Stimulated activated CD8-positive, alpha-beta memory T cell treated with anti-CD3 and anti-CD28 coated beads, Interleukin-4, amount 100 ng/mL, for 24 hours (primary cell): ENCODE data around the gene DVL1.

Source experiments
- DNase-seq: peaks from one replicate; pipeline ENCODE4 v3.0.0-alpha.2; 2020; ENCODE audit warnings: low read depth

Gene DVL1

DNA sequence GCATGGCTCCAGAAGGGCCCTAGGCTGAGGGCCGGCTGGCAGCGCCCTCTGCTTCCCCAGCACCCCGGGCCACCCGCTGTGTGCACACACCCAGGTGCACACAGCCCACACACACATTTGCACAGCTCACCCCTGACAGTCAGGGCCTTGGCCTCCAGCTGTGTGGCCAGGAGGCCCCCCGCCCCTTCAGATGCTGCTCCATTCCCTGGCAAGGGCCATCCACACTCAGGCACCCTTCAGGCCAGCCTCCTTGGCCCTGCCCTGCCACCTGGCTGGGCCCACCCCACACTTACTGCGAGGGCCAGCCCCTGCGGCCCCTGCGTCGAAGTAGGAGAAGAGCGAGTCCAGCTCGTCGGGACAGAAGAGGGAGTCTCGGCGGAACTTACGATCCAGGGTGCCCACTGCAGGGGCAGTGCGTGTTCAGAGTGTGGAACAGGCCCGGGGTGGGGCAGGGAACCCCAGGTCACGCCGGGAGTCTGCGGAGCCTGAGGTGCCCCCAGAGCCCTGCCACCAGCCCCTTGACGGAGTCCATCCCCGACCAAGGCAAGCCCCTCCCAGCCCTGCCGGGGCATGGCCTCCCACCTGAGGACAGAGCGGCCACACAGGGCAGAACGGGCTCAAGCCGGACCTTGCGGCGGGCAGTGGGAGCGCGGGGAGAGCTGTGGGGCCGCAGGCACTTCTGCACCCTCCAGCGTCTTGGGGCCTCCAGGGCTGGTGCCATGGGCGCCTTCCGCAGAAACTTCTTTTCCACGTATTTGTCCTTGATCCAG, 53.9 kb downstream of the DVL1 start:
- no peak for DNase-seq

DNA sequence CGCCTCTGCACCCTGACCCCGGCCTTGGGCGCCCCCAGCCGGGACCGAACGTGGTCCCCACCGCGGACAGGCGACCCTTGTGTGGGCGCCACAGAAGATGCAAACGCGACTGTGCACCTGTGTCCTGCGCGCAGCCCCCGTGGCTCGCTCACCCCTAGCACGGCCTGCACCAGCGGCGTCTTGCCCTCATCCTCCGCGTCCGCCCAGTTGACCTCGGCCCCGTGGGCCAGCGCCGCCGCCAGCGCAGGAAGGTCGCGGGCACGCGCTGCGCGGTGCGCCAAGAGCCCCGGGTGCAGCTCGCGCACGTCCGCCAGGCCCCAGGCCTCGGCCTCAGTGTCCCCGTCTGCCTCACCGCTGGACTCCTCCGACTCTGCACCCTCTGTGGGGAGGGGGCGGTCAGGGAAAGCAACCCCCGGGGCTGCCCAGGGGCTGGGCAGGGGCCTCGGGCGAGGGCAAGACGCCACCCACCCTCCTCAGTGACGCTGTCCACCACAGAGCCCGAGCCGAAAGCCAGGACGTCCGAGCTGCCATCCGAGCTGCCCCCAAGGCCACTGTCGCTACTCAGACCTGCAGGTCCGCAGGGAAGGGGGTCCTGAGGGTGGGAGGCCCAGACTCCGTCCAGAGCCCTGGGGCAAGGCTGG, 54.8 kb downstream of the DVL1 start:
- no peak for DNase-seq

GRCh38 chr1:1293263-1294249, 55.7 kb downstream of the DVL1 start:
- no peak for DNase-seq

DNA sequence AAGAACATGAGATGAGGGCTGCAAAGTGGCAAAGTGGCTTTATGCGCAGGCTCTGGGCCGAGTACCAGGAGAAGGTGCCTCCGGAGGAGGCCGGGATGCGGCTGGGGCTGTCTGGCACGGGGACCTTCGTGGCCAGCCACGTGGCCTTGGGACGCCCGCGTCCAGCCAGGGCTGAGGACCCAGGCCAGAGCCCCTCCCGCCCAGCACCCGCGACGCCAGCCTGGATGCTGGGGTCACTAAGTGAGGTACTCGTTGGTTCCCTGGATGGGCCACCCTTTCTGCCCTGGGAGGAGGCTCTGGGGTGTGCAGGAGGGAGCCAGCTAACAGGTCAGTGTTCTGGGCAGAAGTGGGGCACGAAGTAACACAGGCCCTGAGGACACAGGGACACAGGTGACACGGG, 56.4 kb downstream of the DVL1 start:
- DNase-seq: no peak

GRCh38 chr1:1292442-1292779, 56.8 kb downstream of the DVL1 start:
- DNase-seq: no peak

DNA sequence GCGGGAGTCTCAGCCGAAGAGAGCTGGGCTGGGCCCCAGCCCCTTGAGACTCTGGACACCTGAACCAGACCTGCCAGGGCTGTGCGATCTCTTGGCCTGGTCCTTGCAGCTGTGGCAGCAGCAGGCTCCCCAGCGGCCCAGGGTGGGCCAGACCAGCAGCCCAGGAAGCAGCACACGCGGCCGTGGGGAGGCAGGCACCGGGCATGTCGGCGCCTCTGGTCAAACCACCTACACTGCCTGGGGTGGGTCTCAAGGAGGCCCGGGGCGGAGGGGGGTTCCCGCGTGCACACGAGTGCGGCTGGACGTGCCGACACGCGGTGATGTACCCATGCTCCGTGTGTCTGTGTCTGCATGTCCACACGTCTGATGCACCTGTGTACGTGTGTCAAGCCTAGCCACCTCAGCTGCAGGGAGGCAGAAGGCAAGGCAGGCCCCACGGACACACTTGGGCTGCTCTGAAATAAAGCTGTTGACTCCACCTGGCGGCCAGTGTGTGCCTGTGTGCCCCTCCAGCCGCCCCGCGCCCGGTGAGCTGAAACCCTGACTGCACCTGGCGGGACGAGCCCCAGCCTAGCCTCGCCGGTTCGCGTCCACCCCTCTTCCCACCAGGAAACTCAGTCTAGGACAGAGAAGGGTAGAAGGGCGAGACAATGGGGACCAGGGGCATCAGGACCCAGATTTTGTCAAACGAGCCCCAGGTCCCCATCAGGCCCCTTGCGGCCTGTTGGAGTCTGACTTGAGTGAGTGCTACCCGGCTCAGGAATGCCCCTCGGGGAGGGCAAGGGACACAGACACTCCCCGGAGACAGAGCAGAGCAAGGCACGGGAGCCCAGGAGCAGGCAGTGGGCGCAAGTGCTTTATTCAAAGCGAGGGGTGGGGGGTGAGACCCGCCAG, 57.4 kb downstream of the DVL1 start:
- DNase-seq: peak; percentile 42

GRCh38 chr1:1291023-1291528, 58.1 kb downstream of the DVL1 start:
- DNase-seq: no peak

GRCh38 chr1:1290238-1290731, 58.9 kb downstream of the DVL1 start:
- no peak for DNase-seq

GRCh38 chr1:1287288-1288110, 61.7 kb downstream of the DVL1 start:
- DNase-seq: no peak

DNA sequence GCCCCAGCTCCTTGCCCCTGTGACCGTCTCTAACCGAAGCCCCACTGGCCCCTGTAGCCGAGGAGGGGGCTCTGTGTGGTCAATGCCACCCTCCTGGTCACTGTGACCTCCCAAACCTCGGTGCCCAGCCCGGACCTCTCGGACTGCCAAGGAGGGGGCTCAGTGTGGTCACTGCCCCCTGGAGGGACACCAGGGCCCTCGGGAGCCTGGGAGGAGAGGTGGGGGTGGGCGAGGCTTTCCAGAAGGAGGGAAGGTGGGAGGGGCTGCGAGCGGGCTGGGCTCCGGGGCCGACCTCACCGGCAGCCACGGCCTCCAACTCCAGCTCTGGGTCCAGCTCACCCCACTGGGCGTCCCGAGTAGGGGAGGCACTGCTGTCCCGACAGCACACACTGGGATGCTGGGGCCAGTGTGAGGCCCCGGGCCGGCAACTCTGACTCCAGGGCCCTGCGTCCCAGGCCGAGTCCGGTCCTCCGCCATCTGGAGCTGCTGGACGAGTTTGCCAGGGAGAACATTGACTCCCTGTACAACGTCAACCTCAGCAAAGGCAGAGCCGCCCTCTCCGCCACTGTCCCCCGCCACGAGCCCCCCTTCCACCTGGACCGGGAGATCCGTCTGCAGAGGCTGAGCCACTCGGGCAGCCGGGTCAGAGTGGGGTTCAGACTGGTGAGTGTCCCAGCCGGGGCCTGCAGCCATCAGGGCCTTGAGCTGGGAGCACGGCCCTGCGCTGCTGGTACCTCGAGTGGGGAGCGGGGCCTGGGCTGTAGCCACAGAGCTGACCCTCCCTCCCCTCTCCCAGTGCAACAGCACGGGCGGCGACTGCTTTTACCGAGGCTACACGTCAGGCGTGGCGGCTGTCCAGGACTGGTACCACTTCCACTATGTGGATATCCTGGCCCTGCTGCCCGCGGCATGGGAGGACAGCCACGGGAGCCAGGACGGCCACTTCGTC, 62.6 kb downstream of the DVL1 start:
- no peak for DNase-seq

DNA sequence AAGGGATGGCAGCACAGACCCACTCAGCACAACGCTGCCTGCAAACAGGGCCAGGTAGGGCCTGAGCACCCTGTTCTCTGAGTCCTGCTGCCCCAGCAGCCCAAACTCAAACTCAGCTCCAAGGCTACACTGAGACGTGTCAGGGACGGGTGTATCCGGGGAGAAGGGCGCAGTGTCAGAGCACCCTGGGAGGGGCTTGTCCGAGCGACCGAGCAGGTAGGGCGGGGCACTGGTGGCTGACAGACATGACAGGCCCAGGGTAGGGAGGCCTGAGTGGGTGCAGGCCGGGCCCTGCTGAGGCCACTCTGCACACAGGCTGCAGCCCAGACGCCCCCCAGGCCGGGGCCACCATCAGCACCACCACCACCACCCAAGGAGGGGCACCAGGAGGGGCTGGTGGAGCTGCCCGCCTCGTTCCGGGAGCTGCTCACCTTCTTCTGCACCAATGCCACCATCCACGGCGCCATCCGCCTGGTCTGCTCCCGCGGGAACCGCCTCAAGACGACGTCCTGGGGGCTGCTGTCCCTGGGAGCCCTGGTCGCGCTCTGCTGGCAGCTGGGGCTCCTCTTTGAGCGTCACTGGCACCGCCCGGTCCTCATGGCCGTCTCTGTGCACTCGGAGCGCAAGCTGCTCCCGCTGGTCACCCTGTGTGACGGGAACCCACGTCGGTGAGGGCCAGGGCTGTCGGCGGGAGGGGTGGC, 63.5 kb downstream of the DVL1 start:
- no peak for DNase-seq
